Measurements from ENCODE around the gene GATA1. TPM values are rescaled to one million over a fixed set of nuclear protein-coding genes. Genes with fewer than 3 reads are reported as not detected.

Gene GATA1
- total RNA-seq, 5 donors from 2014 or later (not counting 1 experiment from before 2014, with no cell fraction given), result 0.23 to 0.64 (median 0.43) TPM

DNA sequence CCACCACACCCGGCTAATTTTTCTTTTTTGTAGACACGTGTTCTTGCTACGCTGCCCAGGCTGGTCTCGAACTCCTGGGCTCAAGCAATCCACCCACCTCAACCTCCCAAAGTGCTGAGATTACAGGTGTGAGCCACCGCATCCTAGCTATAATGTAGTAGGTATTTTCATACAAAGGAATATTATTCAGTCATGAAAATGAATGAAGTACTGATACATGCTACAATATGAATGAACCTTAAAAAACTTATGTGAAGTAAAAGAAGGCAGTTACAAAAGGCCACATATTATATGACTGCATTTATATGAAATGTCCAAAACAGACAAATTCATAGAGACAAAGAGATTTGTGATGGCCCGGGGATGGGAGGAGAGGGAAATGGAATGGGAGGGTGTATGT, 4.7 kb upstream of the GATA1 start:
- Histone ChIP-seq H3K36me3 (ENCODE audit: control insufficient read depth in 2 of 2, extremely low read depth in 1 of 2, insufficient read depth in 1 of 2, low read length in 1 of 2) (no peaks in the 10 kb centered on the region), H3K4me3 (ENCODE audit: control insufficient read depth in 1 of 2, extremely low read depth in 1 of 2, low read length in 1 of 2) (no peak overlapping the region), H3K9me3 (no peaks in the 10 kb centered on the region), H3K27me3 (replicated peaks in 1 of 2; ENCODE audit: control insufficient read depth in 2 of 2, extremely low read depth in 1 of 2, insufficient read depth in 2 of 2, low read length in 1 of 2) (peaks cover 2% of the 10 kb centered on the region in 2 experiments), H3K4me1 (ENCODE audit: control insufficient read depth in 1 of 2, extremely low read depth in 1 of 2, insufficient read depth in 2 of 2, low read length in 2 of 2) (no peaks in the 10 kb centered on the region), H3K27ac (ENCODE audit: low read length) (no peak overlapping the region)
- H3K36me3 Mint-ChIP-seq, result no peaks in the 10 kb centered on the region
- WGBS (ENCODE audit: insufficient coverage), result no CpG with 5 or more reads among the region's 6 CpGs
- no peak for DNase-seq
- ChIA-PET CTCF (no interaction called here), POLR2A (no interaction called here)
- peaks cover 2 to 11% of the 10 kb centered on the region in 2 donors for H3K27me3 Mint-ChIP-seq
- no peak overlapping the region for H3K4me3 Mint-ChIP-seq
- H3K4me1 Mint-ChIP-seq, result no peaks in the 10 kb centered on the region
- no peak for ATAC-seq (replicated peaks in 1 of 4)
- H3K27ac Mint-ChIP-seq, result no peak overlapping the region
- no peaks in the 10 kb centered on the region for H3K9me3 Mint-ChIP-seq

DNA sequence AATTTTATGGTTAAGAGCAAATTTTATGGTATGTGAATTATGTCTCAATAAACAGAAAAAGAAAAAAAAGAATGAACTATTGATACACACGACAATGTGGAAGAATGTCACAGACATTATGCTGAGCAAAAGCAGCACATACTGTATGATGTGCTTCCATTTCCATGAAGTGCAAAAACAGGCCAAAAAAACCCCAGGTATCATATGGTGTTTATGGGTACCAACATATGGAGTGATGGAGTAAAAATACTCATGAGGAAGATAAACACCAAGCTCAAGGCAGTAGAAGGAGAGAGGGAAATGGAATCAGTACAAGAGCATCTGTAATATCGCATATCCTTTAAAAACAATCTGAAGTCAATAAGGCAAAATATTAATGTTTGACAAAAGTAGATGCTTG, 4.2 kb upstream of the GATA1 start:
- H3K9me3 ChIP-seq, result no peaks in the 10 kb centered on the region
- H3K27me3 ChIP-seq (replicated peaks in 1 of 2; ENCODE audit: control insufficient read depth in 2 of 2, extremely low read depth in 1 of 2, insufficient read depth in 2 of 2, low read length in 1 of 2), result peaks cover 2% of the 10 kb centered on the region in 2 experiments
- no peaks in the 10 kb centered on the region for H3K4me1 ChIP-seq (ENCODE audit: control insufficient read depth in 1 of 2, extremely low read depth in 1 of 2, insufficient read depth in 2 of 2, low read length in 2 of 2)
- no peak overlapping the region for H3K27ac Mint-ChIP-seq
- H3K36me3 ChIP-seq (ENCODE audit: control insufficient read depth in 2 of 2, extremely low read depth in 1 of 2, insufficient read depth in 1 of 2, low read length in 1 of 2), result no peaks in the 10 kb centered on the region
- H3K4me1 Mint-ChIP-seq, result no peaks in the 10 kb centered on the region
- H3K9me3 Mint-ChIP-seq, result no peaks in the 10 kb centered on the region
- H3K27me3 Mint-ChIP-seq, result peaks cover 2 to 11% of the 10 kb centered on the region in 2 donors
- no peak overlapping the region for H3K4me3 Mint-ChIP-seq
- ChIA-PET CTCF (no interaction called here), POLR2A (no interaction called here)
- no peak overlapping the region for H3K4me3 ChIP-seq (ENCODE audit: control insufficient read depth in 1 of 2, extremely low read depth in 1 of 2, low read length in 1 of 2)
- no peaks in the 10 kb centered on the region for H3K36me3 Mint-ChIP-seq
- DNase-seq, result no peak
- no peak overlapping the region for H3K27ac ChIP-seq (ENCODE audit: low read length)
- no peak for ATAC-seq (replicated peaks in 1 of 4)
- WGBS (ENCODE audit: insufficient coverage), result no CpG with 5 or more reads among the region's 2 CpGs

DNA sequence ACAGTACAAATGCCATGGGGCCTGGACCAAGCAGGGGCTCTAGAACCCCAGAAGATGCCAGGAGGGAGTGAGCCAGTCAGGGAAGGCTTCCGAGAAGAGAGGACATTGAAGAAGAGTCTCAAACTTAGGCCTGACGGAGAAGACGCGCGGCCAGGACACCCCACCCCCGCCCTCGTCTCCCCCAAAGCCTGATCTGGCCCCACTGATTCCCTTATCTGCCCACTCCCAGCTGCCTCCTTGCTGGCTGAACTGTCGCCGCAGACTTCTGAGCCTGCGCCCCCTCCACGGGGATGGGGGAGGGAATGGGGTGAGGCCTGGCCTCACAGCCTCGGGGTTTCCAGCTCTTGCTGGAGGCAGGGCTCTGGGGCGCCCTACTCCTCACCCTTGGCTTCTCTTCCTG, 3.6 kb upstream of the GATA1 start:
- no peaks in the 10 kb centered on the region for H3K4me1 Mint-ChIP-seq
- H3K4me3 Mint-ChIP-seq, result no peak overlapping the region
- H3K9me3 Mint-ChIP-seq, result no peaks in the 10 kb centered on the region
- peaks cover 2% of the 10 kb centered on the region in 2 experiments for H3K27me3 ChIP-seq (replicated peaks in 1 of 2; ENCODE audit: control insufficient read depth in 2 of 2, extremely low read depth in 1 of 2, insufficient read depth in 2 of 2, low read length in 1 of 2)
- DNase-seq (no peak), ATAC-seq (replicated peaks in 1 of 4) (no peak)
- no CpG with 5 or more reads among the region's 13 CpGs for WGBS (ENCODE audit: insufficient coverage)
- no peaks in the 10 kb centered on the region for H3K36me3 Mint-ChIP-seq
- no peaks in the 10 kb centered on the region for H3K4me1 ChIP-seq (ENCODE audit: control insufficient read depth in 1 of 2, extremely low read depth in 1 of 2, insufficient read depth in 2 of 2, low read length in 2 of 2)
- ChIA-PET CTCF (interaction anchor here in 1 of 2 donors (0.5 kb wide), 1 partner anchor 74 kb away, joined by 3 read pairs; no protein-coding TSS in a partner anchor), POLR2A (no interaction called here)
- no peaks in the 10 kb centered on the region for H3K36me3 ChIP-seq (ENCODE audit: control insufficient read depth in 2 of 2, extremely low read depth in 1 of 2, insufficient read depth in 1 of 2, low read length in 1 of 2)
- H3K27ac Mint-ChIP-seq, result no peak overlapping the region
- no peaks in the 10 kb centered on the region for H3K9me3 ChIP-seq
- H3K4me3 ChIP-seq (ENCODE audit: control insufficient read depth in 1 of 2, extremely low read depth in 1 of 2, low read length in 1 of 2), result no peak overlapping the region
- H3K27ac ChIP-seq (ENCODE audit: low read length), result no peak overlapping the region
- H3K27me3 Mint-ChIP-seq, result peaks cover 0 to 11% of the 10 kb centered on the region in 2 donors

DNA sequence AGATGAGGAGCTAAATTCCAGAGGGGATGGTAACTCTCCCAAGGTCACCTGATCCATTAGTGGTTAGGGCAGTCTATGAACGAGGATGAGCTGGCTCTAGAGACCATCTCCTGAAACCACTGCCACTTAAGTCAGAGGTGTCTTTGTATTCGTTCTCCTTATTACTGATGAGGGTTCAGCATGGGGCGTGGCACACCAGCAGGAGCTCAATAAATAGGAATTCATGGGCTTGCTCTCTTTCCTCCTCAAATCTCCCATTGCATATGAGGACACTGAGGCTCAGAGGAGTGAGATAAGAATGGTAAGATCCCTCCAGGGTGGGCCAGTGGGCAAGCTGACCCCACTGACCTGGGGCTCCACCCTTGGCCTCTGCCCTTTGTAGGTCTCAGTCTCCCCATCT, 1.7 kb upstream of the GATA1 start:
- H3K4me1 Mint-ChIP-seq, result peaks cover 6 to 12% (median 10%) of the 10 kb centered on the region in 3 donors
- POLR2A ChIA-PET, result no interaction called here

DNA sequence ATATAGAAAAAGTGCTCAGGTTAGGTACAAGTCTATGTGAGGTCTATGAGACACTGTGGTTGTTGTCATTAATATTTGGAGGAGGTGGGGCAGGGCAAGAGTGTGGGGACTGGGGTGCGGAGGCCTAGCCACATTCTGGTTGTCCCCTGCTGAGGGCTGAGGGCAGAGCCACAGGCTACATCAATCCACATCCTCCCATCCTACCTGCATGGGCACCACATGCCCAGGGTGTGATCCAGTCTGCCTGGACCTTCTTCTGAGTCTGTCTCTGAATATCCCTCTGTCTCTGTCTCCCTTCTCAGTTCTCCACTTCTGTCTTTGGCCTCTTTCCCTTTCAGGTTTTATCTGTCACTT, 1.2 kb upstream of the GATA1 start:
- ChIA-PET POLR2A (no interaction called here), CTCF (no interaction called here)
- Mint-ChIP-seq H3K36me3 (no peaks in the 10 kb centered on the region), H3K4me1 (peaks cover 6 to 15% (median 14%) of the 10 kb centered on the region in 3 donors), H3K27me3 (peaks cover 0 to 17% of the 10 kb centered on the region in 2 donors), H3K9me3 (no peaks in the 10 kb centered on the region), H3K4me3 (no peak overlapping the region), H3K27ac (no peak overlapping the region)
- H3K9me3 ChIP-seq, result no peaks in the 10 kb centered on the region
- WGBS (ENCODE audit: insufficient coverage), result no CpG with 5 or more reads among the region's 1 CpG
- H3K36me3 ChIP-seq (ENCODE audit: control insufficient read depth in 2 of 2, extremely low read depth in 1 of 2, insufficient read depth in 1 of 2, low read length in 1 of 2), result no peaks in the 10 kb centered on the region
- no peak for ATAC-seq (replicated peaks in 1 of 4)
- H3K4me3 ChIP-seq (ENCODE audit: control insufficient read depth in 1 of 2, extremely low read depth in 1 of 2, low read length in 1 of 2), result no peak overlapping the region
- H3K4me1 ChIP-seq (ENCODE audit: control insufficient read depth in 1 of 2, extremely low read depth in 1 of 2, insufficient read depth in 2 of 2, low read length in 2 of 2), result peaks cover 0 to 6% of the 10 kb centered on the region in 2 experiments
- DNase-seq, result no peak
- peaks cover 2% of the 10 kb centered on the region in 2 experiments for H3K27me3 ChIP-seq (replicated peaks in 1 of 2; ENCODE audit: control insufficient read depth in 2 of 2, extremely low read depth in 1 of 2, insufficient read depth in 2 of 2, low read length in 1 of 2)
- H3K27ac ChIP-seq (ENCODE audit: low read length), result no peak overlapping the region

More for the DNA sequence above, 1.7 kb upstream of the GATA1 start:
- Histone ChIP-seq H3K4me1 (ENCODE audit: control insufficient read depth in 1 of 2, extremely low read depth in 1 of 2, insufficient read depth in 2 of 2, low read length in 2 of 2) (peaks cover 0 to 4% of the 10 kb centered on the region in 2 experiments), H3K36me3 (ENCODE audit: control insufficient read depth in 2 of 2, extremely low read depth in 1 of 2, insufficient read depth in 1 of 2, low read length in 1 of 2) (no peaks in the 10 kb centered on the region), H3K27me3 (replicated peaks in 1 of 2; ENCODE audit: control insufficient read depth in 2 of 2, extremely low read depth in 1 of 2, insufficient read depth in 2 of 2, low read length in 1 of 2) (peaks cover 2% of the 10 kb centered on the region in 2 experiments), H3K9me3 (no peaks in the 10 kb centered on the region), H3K27ac (ENCODE audit: low read length) (no peak overlapping the region), H3K4me3 (ENCODE audit: control insufficient read depth in 1 of 2, extremely low read depth in 1 of 2, low read length in 1 of 2) (no peak overlapping the region)
- no peak for ATAC-seq (replicated peaks in 1 of 4)
- Mint-ChIP-seq H3K36me3 (no peaks in the 10 kb centered on the region), H3K27ac (no peak overlapping the region), H3K27me3 (peaks cover 0 to 16% of the 10 kb centered on the region in 2 donors), H3K9me3 (no peaks in the 10 kb centered on the region), H3K4me3 (no peak overlapping the region)
- CTCF ChIA-PET, result no interaction called here
- no peak for DNase-seq
- no CpG with 5 or more reads among the region's 3 CpGs for WGBS (ENCODE audit: insufficient coverage)

DNA sequence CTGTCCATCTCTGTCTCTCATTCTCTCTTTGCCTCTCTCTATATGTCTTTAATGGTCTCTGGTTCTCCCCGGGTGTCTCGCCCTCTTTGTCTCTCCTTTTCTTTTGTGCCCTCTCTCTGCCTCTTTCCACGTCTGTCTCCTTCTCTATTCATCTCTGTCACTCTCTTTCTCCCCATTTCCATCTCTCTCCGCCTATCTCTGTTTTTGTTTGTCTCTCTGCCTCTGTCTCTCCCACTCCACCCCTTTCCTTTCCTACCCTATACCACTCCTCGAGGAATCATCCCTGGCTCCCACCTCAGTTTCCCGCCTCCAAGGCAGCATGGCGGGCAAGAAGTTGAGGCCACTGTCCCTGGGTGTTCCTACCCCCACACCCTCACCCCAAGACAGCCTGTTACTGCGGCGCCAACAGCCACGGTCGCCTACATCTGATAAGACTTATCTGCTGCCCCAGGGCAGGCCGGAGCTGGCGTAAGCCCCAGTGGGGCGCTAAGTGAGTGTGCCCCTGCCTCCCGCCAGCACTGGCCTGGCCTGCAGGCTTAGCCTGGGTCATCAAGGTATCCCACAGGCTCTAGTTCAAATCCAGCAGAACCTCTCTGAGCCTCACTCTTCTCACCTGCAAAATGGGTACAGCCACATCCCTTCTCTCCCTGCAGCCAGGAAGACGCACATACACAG, 713 bp upstream of the GATA1 start:
- no peak for DNase-seq
- Mint-ChIP-seq H3K4me1 (peaks cover 6 to 15% (median 15%) of the 10 kb centered on the region in 3 donors), H3K27me3 (peaks cover 0 to 22% of the 10 kb centered on the region in 2 donors), H3K9me3 (no peaks in the 10 kb centered on the region), H3K36me3 (no peaks in the 10 kb centered on the region), H3K27ac (no peak overlapping the region), H3K4me3 (no peak overlapping the region)
- CTCF ChIA-PET, result no interaction called here
- no peaks in the 10 kb centered on the region for H3K9me3 ChIP-seq
- H3K4me3 ChIP-seq (ENCODE audit: control insufficient read depth in 1 of 2, extremely low read depth in 1 of 2, low read length in 1 of 2), result no peak overlapping the region
- H3K36me3 ChIP-seq (ENCODE audit: control insufficient read depth in 2 of 2, extremely low read depth in 1 of 2, insufficient read depth in 1 of 2, low read length in 1 of 2), result no peaks in the 10 kb centered on the region
- peaks cover 2% of the 10 kb centered on the region in 2 experiments for H3K27me3 ChIP-seq (replicated peaks in 1 of 2; ENCODE audit: control insufficient read depth in 2 of 2, extremely low read depth in 1 of 2, insufficient read depth in 2 of 2, low read length in 1 of 2)
- H3K4me1 ChIP-seq (ENCODE audit: control insufficient read depth in 1 of 2, extremely low read depth in 1 of 2, insufficient read depth in 2 of 2, low read length in 2 of 2), result peaks cover 0 to 6% of the 10 kb centered on the region in 2 experiments
- no peak overlapping the region for H3K27ac ChIP-seq (ENCODE audit: low read length)
- POLR2A ChIA-PET, result no interaction called here
- WGBS (ENCODE audit: insufficient coverage), result 95% methylated on average over 7 of the region's 16 CpGs
- ATAC-seq (replicated peaks in 1 of 4), result no peak
